GM23338 (cell line): ENCODE data around the gene FBXO22. TPM values are rescaled to one million over a fixed set of nuclear protein-coding genes. Genes with fewer than 3 reads are reported as not detected.

Experiments used
- ATAC-seq: fragments of 200-7000 bp; cut with Tn5 transposase; 3 replicates; pipeline ENCODE4 v1.9.1; 2020
- DNase-seq: peaks from one replicate; pipeline ENCODE4 v3.0.0-alpha.2; 2015; ENCODE audit warnings: low spot score
- H2AFZ ChIP-seq: fragments of 200-600 bp; sonication (generic); 2 replicates; pipeline ENCODE4 v1.8.0; 2016; ENCODE audit warnings: antibody characterized with exemption, mild to moderate bottlenecking, moderate library complexity
- H3F3A ChIP-seq: fragments of 200-600 bp; sonication (generic); replicated peaks from 2 replicates; pipeline ENCODE4 v1.8.0; 2017; ENCODE audit warnings: antibody characterized with exemption, mixed run types, low read depth
- H3K27ac ChIP-seq: fragments of 200-600 bp; sonication (generic); 2 replicates; pipeline ENCODE4 v1.6.1; 2016; ENCODE audit warnings: low read depth
- H3K27me3 ChIP-seq: fragments of 200-600 bp; sonication (generic); 2 replicates; pipeline ENCODE4 v1.8.0; 2016; ENCODE audit warnings: mild to moderate bottlenecking, mixed run types, moderate library complexity; ENCODE audit not compliant: insufficient read depth
- H3K36me3 ChIP-seq: fragments of 200-600 bp; sonication (generic); 2 replicates; pipeline ENCODE4 v1.8.0; 2016; ENCODE audit warnings: mild to moderate bottlenecking; ENCODE audit not compliant: insufficient read depth
- H3K4me1 ChIP-seq: fragments of 200-600 bp; sonication (generic); 2 replicates; pipeline ENCODE4 v1.8.0; 2016; ENCODE audit warnings: mild to moderate bottlenecking, moderate library complexity; ENCODE audit not compliant: insufficient read depth
- H3K4me2 ChIP-seq: fragments of 200-600 bp; sonication (generic); 2 replicates; pipeline ENCODE4 v1.7.1; 2017; ENCODE audit warnings: mixed run types
- H3K4me3 ChIP-seq: fragments of 200-600 bp; sonication (generic); 2 replicates; pipeline ENCODE4 v1.6.1; 2016; ENCODE audit warnings: mixed run types
- H3K79me2 ChIP-seq: fragments of 200-600 bp; sonication (generic); replicated peaks from 2 replicates; pipeline ENCODE4 v1.8.0; 2017; ENCODE audit warnings: mild to moderate bottlenecking; ENCODE audit not compliant: insufficient read depth
- H3K9me2 ChIP-seq: fragments of 200-600 bp; sonication (generic); 2 replicates; pipeline ENCODE4 v1.8.0; 2017; ENCODE audit not compliant: insufficient read depth
- H4K20me1 ChIP-seq: fragments of 200-600 bp; sonication (generic); replicated peaks from 2 replicates; pipeline ENCODE4 v1.8.0; 2017; ENCODE audit warnings: mild to moderate bottlenecking; ENCODE audit not compliant: insufficient read depth
- H3K27ac Mint-ChIP-seq: 2 replicates; pipeline ENCODE4 v1.8.0; 2020; ENCODE audit warnings: inconsistent platforms, mild to moderate bottlenecking, moderate library complexity, mixed read lengths
- H3K27me3 Mint-ChIP-seq: 3 replicates; pipeline ENCODE4 v1.8.0; 2022; ENCODE audit warnings: low read depth, mild to moderate bottlenecking, moderate library complexity, mixed read lengths, inconsistent platforms; ENCODE audit not compliant: insufficient read depth, poor library complexity
- H3K36me3 Mint-ChIP-seq: 3 replicates; pipeline ENCODE4 v1.8.0; 2021; ENCODE audit warnings: low read depth, mild to moderate bottlenecking, inconsistent platforms, moderate library complexity, mixed read lengths
- H3K4me1 Mint-ChIP-seq: 3 replicates; pipeline ENCODE4 v1.8.0; 2020; ENCODE audit warnings: mild to moderate bottlenecking, inconsistent platforms, mixed read lengths
- H3K4me3 Mint-ChIP-seq: 3 replicates; pipeline ENCODE4 v1.8.0; 2021; ENCODE audit warnings: moderate library complexity, mild to moderate bottlenecking, inconsistent platforms, mixed read lengths
- H3K9me3 Mint-ChIP-seq: 3 replicates; pipeline ENCODE4 v1.8.0; 2020; ENCODE audit warnings: moderate library complexity, mild to moderate bottlenecking, inconsistent platforms, mixed read lengths
- CREB1 ChIP-seq: fragments of 250-450 bp; sonication (Bioruptor Pico); IDR thresholded peaks from 2 replicates; pipeline ENCODE4 v1.5.0; 2020; ENCODE audit warnings: low read depth, mild to moderate bottlenecking, moderate library complexity
- JUNB ChIP-seq: IDR thresholded peaks from one replicate; pipeline ENCODE4 v1.6.1; 2016; ENCODE audit warnings: antibody characterized with exemption; ENCODE audit not compliant: unreplicated experiment
- NANOG ChIP-seq: IDR thresholded peaks from 2 replicates; pipeline ENCODE4 v1.6.1; 2016; ENCODE audit warnings: antibody characterized with exemption, borderline replicate concordance
- STAT1 ChIP-seq: IDR thresholded peaks from one replicate; pipeline ENCODE4 v1.6.1; 2016; ENCODE audit warnings: antibody characterized with exemption; ENCODE audit not compliant: unreplicated experiment
- ZNF114 ChIP-seq: fragments of 250-450 bp; sonication (Bioruptor Pico); IDR thresholded peaks from 2 replicates; pipeline ENCODE4 v1.5.0; 2020; ENCODE audit warnings: mild to moderate bottlenecking, moderate library complexity
- ZNF331 ChIP-seq: fragments of 250-450 bp; sonication (Bioruptor Pico); IDR thresholded peaks from 2 replicates; pipeline ENCODE4 v1.5.0; 2020; ENCODE audit warnings: low read depth, mild to moderate bottlenecking, moderate library complexity
- polyA plus RNA-seq: library from polyadenylated mRNA; unstranded; fragments of >200 nt; fragmentation: Nextera tagmentation; extraction: Ambion mirVana; gene quantifications from 2 replicates; pipeline ENCODE4 v1.2.1, GENCODE V29; 2016
- total RNA-seq: library from RNA; depleted of rRNA; stranded (reverse); fragments of >200 nt; shearing (Covaris generic); gene quantifications from 2 replicates; pipeline ENCODE4 v1.2.3, GENCODE V29; 2014
- TF ChIP-seq, protein P1 (sequence below): fragments of 250-450 bp; sonication (Bioruptor Pico); IDR thresholded peaks from 2 replicates; pipeline ENCODE4 v1.5.0; 2020; ENCODE audit warnings: mild to moderate bottlenecking, moderate library complexity
- TF ChIP-seq, protein P2 (sequence below), 2 experiments: fragments of 200-600 bp in 1 of 2; sonication (generic) in 1 of 2; conservative IDR thresholded peaks; 2 replicates each; pipeline versions ENCODE4 v1.5.1 to v1.6.1; 2016 to 2017; ENCODE audit warnings: antibody characterized with exemption in 2 of 2, low read depth in 2 of 2, mild to moderate bottlenecking in 2 of 2, moderate library complexity in 1 of 2
- TF ChIP-seq, protein P3 (sequence below): IDR thresholded peaks from 2 replicates; pipeline ENCODE4 v1.6.1; 2016; ENCODE audit warnings: antibody characterized with exemption

Gene FBXO22
- total and polyA plus RNA-seq, 2 experiments from 2014 or later: 79.8 to 94.5 TPM

DNA sequence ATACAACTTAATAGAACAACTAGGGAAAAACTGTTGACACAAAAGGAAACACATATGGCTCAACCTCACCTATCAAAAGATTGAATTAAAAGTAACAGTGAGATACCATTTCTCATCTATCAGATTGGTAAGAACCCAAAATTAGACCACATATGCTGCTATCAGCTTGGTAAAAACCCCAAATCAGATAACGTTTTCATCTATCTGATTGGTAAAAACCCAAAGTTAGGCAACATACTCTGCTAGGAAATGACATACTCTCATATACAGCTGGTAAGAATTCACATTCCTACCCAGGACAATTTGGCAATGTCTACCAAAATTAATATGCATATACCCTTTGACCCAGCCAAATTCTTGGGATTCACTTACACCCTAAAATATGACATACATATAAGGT lies 82.3 kb downstream of the FBXO22 start (continued):
- TF ChIP-seq, protein P1, sequence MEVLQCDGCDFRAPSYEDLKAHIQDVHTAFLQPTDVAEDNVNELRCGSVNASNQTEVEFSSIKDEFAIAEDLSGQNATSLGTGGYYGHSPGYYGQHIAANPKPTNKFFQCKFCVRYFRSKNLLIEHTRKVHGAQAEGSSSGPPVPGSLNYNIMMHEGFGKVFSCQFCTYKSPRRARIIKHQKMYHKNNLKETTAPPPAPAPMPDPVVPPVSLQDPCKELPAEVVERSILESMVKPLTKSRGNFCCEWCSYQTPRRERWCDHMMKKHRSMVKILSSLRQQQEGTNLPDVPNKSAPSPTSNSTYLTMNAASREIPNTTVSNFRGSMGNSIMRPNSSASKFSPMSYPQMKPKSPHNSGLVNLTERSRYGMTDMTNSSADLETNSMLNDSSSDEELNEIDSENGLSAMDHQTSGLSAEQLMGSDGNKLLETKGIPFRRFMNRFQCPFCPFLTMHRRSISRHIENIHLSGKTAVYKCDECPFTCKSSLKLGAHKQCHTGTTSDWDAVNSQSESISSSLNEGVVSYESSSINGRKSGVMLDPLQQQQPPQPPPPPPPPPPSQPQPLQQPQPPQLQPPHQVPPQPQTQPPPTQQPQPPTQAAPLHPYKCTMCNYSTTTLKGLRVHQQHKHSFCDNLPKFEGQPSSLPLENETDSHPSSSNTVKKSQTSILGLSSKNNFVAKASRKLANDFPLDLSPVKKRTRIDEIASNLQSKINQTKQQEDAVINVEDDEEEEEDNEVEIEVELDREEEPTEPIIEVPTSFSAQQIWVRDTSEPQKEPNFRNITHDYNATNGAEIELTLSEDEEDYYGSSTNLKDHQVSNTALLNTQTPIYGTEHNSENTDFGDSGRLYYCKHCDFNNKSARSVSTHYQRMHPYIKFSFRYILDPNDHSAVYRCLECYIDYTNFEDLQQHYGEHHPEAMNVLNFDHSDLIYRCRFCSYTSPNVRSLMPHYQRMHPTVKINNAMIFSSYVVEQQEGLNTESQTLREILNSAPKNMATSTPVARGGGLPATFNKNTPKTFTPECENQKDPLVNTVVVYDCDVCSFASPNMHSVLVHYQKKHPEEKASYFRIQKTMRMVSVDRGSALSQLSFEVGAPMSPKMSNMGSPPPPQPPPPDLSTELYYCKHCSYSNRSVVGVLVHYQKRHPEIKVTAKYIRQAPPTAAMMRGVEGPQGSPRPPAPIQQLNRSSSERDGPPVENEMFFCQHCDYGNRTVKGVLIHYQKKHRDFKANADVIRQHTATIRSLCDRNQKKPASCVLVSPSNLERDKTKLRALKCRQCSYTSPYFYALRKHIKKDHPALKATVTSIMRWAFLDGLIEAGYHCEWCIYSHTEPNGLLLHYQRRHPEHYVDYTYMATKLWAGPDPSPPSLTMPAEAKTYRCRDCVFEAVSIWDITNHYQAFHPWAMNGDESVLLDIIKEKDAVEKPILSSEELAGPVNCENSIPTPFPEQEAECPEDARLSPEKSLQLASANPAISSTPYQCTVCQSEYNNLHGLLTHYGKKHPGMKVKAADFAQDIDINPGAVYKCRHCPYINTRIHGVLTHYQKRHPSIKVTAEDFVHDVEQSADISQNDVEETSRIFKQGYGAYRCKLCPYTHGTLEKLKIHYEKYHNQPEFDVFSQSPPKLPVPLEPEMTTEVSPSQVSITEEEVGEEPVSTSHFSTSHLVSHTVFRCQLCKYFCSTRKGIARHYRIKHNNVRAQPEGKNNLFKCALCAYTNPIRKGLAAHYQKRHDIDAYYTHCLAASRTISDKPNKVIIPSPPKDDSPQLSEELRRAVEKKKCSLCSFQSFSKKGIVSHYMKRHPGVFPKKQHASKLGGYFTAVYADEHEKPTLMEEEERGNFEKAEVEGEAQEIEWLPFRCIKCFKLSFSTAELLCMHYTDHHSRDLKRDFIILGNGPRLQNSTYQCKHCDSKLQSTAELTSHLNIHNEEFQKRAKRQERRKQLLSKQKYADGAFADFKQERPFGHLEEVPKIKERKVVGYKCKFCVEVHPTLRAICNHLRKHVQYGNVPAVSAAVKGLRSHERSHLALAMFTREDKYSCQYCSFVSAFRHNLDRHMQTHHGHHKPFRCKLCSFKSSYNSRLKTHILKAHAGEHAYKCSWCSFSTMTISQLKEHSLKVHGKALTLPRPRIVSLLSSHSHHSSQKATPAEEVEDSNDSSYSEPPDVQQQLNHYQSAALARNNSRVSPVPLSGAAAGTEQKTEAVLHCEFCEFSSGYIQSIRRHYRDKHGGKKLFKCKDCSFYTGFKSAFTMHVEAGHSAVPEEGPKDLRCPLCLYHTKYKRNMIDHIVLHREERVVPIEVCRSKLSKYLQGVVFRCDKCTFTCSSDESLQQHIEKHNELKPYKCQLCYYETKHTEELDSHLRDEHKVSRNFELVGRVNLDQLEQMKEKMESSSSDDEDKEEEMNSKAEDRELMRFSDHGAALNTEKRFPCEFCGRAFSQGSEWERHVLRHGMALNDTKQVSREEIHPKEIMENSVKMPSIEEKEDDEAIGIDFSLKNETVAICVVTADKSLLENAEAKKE (CRISPR knock-in tag): no peak
- TF ChIP-seq NANOG (no peak), ZNF331 (CRISPR knock-in tag) (no peak), CREB1 (CRISPR knock-in tag) (no peak), ZNF114 (CRISPR knock-in tag) (no peak), JUNB (no peak), STAT1 (no peak)
- TF ChIP-seq, protein P2, sequence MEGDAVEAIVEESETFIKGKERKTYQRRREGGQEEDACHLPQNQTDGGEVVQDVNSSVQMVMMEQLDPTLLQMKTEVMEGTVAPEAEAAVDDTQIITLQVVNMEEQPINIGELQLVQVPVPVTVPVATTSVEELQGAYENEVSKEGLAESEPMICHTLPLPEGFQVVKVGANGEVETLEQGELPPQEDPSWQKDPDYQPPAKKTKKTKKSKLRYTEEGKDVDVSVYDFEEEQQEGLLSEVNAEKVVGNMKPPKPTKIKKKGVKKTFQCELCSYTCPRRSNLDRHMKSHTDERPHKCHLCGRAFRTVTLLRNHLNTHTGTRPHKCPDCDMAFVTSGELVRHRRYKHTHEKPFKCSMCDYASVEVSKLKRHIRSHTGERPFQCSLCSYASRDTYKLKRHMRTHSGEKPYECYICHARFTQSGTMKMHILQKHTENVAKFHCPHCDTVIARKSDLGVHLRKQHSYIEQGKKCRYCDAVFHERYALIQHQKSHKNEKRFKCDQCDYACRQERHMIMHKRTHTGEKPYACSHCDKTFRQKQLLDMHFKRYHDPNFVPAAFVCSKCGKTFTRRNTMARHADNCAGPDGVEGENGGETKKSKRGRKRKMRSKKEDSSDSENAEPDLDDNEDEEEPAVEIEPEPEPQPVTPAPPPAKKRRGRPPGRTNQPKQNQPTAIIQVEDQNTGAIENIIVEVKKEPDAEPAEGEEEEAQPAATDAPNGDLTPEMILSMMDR (conservative IDR thresholded peaks at IDR 0.05; ENCODE audit: low read depth in 2 of 2): no peak

GRCh38 chr15:75989045-75989444 lies 85.4 kb downstream of the FBXO22 start:
- peaks cover 2% of the 10 kb centered on the region; the same call in 2 of the 3 replicates for H3K4me1 Mint-ChIP-seq
- TF ChIP-seq, protein P2 (conservative IDR thresholded peaks at IDR 0.05; ENCODE audit: low read depth in 2 of 2): no peak
- no peak for TF ChIP-seq STAT1
- TF ChIP-seq, protein P3, sequence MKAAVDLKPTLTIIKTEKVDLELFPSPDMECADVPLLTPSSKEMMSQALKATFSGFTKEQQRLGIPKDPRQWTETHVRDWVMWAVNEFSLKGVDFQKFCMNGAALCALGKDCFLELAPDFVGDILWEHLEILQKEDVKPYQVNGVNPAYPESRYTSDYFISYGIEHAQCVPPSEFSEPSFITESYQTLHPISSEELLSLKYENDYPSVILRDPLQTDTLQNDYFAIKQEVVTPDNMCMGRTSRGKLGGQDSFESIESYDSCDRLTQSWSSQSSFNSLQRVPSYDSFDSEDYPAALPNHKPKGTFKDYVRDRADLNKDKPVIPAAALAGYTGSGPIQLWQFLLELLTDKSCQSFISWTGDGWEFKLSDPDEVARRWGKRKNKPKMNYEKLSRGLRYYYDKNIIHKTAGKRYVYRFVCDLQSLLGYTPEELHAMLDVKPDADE: no peak

More at GRCh38 chr15:75989045-75989444, 85.4 kb downstream of the FBXO22 start:
- Mint-ChIP-seq H3K27ac (no peak overlapping the region), H3K9me3 (peaks cover 7% of the 10 kb centered on the region; the same call in 1 of the 3 replicates), H3K4me3 (no peak overlapping the region), H3K36me3 (no peaks in the 10 kb centered on the region), H3K27me3 (peaks cover 4% of the 10 kb centered on the region)
- Histone ChIP-seq H3K4me3 (no peak overlapping the region), H3K9me2 (no peaks in the 10 kb centered on the region), H3K36me3 (no peaks in the 10 kb centered on the region), H3K27me3 (no peaks in the 10 kb centered on the region), H3K4me2 (no peak overlapping the region), H3K4me1 (peaks cover under 1% of the 10 kb centered on the region; the same call in 1 of the 2 replicates), H3K27ac (no peak overlapping the region), H4K20me1 (no peaks in the 10 kb centered on the region), H2AFZ (no peak overlapping the region), H3F3A (no peaks in the 10 kb centered on the region), H3K79me2 (no peaks in the 10 kb centered on the region)
- no peak for ATAC-seq
- DNase-seq: no peak
